ENCODE measurements around the gene GLB1L.
"Not testable (repeated sequence)": the region's sequence is repeated elsewhere in the genome, so short reads cannot be mapped to it uniquely, and the experiment has no call there.

The GLB1L gene

GRCh38 chr2:219245148-219245898, at the start of gene GLB1L, which contains the start of gene STK16:
Gene GLB1L (minus strand): TSS chr2:219245444. CDS start chr2:219243573, 1,871 bp downstream.
Gene STK16 (plus strand): TSS chr2:219245479. CDS start chr2:219246000, 521 bp downstream.
- DNase-seq: peak; percentile 80

- DNase-seq: peak; percentile 75
Observed at GRCh38 chr2:219294356-219295351, 49.4 kb upstream of the GLB1L start.

GRCh38 chr2:219293736-219294231, 48.5 kb upstream of the GLB1L start:
- DNase-seq: no peak

- no peak for DNase-seq
Observed at GRCh38 chr2:219292616-219293015, 47.4 kb upstream of the GLB1L start.

- DNase-seq: no peak
Observed at GRCh38 chr2:219291910-219292490, 46.8 kb upstream of the GLB1L start.

- DNase-seq: no peak
Observed at GRCh38 chr2:219291394-219291793, 46.1 kb upstream of the GLB1L start.

- no peak for DNase-seq
Observed at GRCh38 chr2:219290381-219291171, 45.3 kb upstream of the GLB1L start.

- no peak for DNase-seq
Observed at GRCh38 chr2:219289537-219290361, 44.5 kb upstream of the GLB1L start.

GRCh38 chr2:219289195-219289536, 43.9 kb upstream of the GLB1L start:
- no peak for DNase-seq

- no peak for DNase-seq
Observed at GRCh38 chr2:219287580-219288265, 42.5 kb upstream of the GLB1L start.

GRCh38 chr2:219287116-219287440, 41.8 kb upstream of the GLB1L start:
- not testable (repeated sequence) for DNase-seq

GRCh38 chr2:219286436-219287115, 41.3 kb upstream of the GLB1L start:
- no peak for DNase-seq

- no peak for DNase-seq
Observed at GRCh38 chr2:219285894-219286425, 40.7 kb upstream of the GLB1L start.

GRCh38 chr2:219285373-219285735, 40.1 kb upstream of the GLB1L start:
- DNase-seq: no peak

GRCh38 chr2:219284501-219285372, 39.5 kb upstream of the GLB1L start:
- no peak for DNase-seq

- no peak for DNase-seq
Observed at GRCh38 chr2:219282943-219283581, 37.8 kb upstream of the GLB1L start.

GRCh38 chr2:219282375-219282774, 37.1 kb upstream of the GLB1L start:
- DNase-seq: no peak

- no peak for DNase-seq
Observed at GRCh38 chr2:219281588-219281987, 36.3 kb upstream of the GLB1L start.

- no peak for DNase-seq
Observed at GRCh38 chr2:219280651-219281050, 35.4 kb upstream of the GLB1L start.
